AG10803 (cell line): ENCODE results near the gene ZFHX2.

Source experiments
- DNase-seq: peaks from one replicate; pipeline ENCODE4 v3.0.0; 2010; ENCODE audit warnings: low read depth
- H3K4me3 ChIP-seq: 2 replicates; pipeline ENCODE4 v1.5.1; 2011; ENCODE audit warnings: mild to moderate bottlenecking, low read length, control low read depth
- CTCF ChIP-seq: conservative IDR thresholded peaks from 2 replicates; pipeline ENCODE4 v1.5.1; 2011; ENCODE audit warnings: mild to moderate bottlenecking, low read length, control low read depth, inconsistent platforms

Gene ZFHX2

GRCh38 chr14:23570806-23571483 lies 19.4 kb upstream of the ZFHX2 start:
- DNase-seq = no peak
- TF ChIP-seq CTCF = no peak
- no peak overlapping the region for H3K4me3 ChIP-seq

GRCh38 chr14:23569443-23570151 lies 18.0 kb upstream of the ZFHX2 start:
- no peak for DNase-seq
- TF ChIP-seq CTCF = no peak
- no peak overlapping the region for H3K4me3 ChIP-seq

- no peak for DNase-seq
- no peak for TF ChIP-seq CTCF
- H3K4me3 ChIP-seq = no peak overlapping the region
Observed at GRCh38 chr14:23568600-23569331, 17.2 kb upstream of the ZFHX2 start.

GRCh38 chr14:23568021-23568599 lies 16.5 kb upstream of the ZFHX2 start:
- no peak for TF ChIP-seq CTCF
- DNase-seq = no peak
- H3K4me3 ChIP-seq = peak overlapping the region; percentile 68

GRCh38 chr14:23567186-23568020 lies 15.8 kb upstream of the ZFHX2 start, which contains the start of gene AP1G2:
AP1G2 (minus strand) TSS chr14:23567791; CDS start chr14:23567314, 477 bp downstream.
- H3K4me3 ChIP-seq = peak within 1 kb of the TSS; percentile 68
- peak; percentile 47 for DNase-seq

More at GRCh38 chr14:23567186-23568020, 15.8 kb upstream of the ZFHX2 start, which contains the start of gene AP1G2:
- no peak for TF ChIP-seq CTCF
